GM12878 (cell line): Measurements from ENCODE around the gene GNLY.

Source experiments
- EP300 ChIP-seq, 2 experiments: fragments of 150-350 bp in 1 of 2; IDR thresholded peaks; 2 replicates each; pipeline ENCODE4 v1.6.1; 2011 to 2012; ENCODE audit warnings: low read depth in 2 of 2, low read length in 2 of 2, borderline replicate concordance in 1 of 2, improper control_type of control experiment in 1 of 2, inconsistent platforms in 1 of 2; ENCODE audit not compliant: control insufficient read depth in 1 of 2
- KDM1A ChIP-seq: fragments of 200-600 bp; sonication (generic); IDR thresholded peaks from 2 replicates; pipeline ENCODE4 v1.6.1; 2016; ENCODE audit warnings: borderline replicate concordance
- NR2C2 ChIP-seq: IDR thresholded peaks from 2 replicates; pipeline ENCODE4 v1.6.1; 2011; ENCODE audit warnings: borderline replicate concordance, low read depth; ENCODE audit not compliant: control insufficient read depth, insufficient read length
- POLR2AphosphoS5 ChIP-seq: IDR thresholded peaks from 2 replicates; pipeline ENCODE4 v1.6.1; 2011; ENCODE audit warnings: mild to moderate bottlenecking, low read length, inconsistent platforms
- TAF1 ChIP-seq: IDR thresholded peaks from 2 replicates; pipeline ENCODE4 v1.6.1; 2011; ENCODE audit warnings: mild to moderate bottlenecking, low read depth, low read length, borderline replicate concordance
- ZNF384 ChIP-seq: IDR thresholded peaks from 2 replicates; pipeline ENCODE4 v1.6.1; 2012; ENCODE audit warnings: low read depth, mild to moderate bottlenecking, low read length, improper control_type of control experiment, borderline replicate concordance
- TF ChIP-seq, protein P1 (sequence below): fragments of 450-650 bp; IDR thresholded peaks from 2 replicates; pipeline ENCODE4 v1.6.1; 2017; ENCODE audit warnings: mild to moderate bottlenecking, low read depth, inconsistent platforms; ENCODE audit not compliant: poor library complexity, severe bottlenecking
- TF ChIP-seq, protein P2 (sequence below): IDR thresholded peaks from 2 replicates; pipeline ENCODE4 v1.6.1; 2011; ENCODE audit warnings: borderline replicate concordance, low read depth, mild to moderate bottlenecking, moderate library complexity, mixed read lengths, low read length; ENCODE audit not compliant: insufficient read depth; ENCODE audit errors: extremely low read length
- TF ChIP-seq, protein P3 (sequence below): fragments of 450-650 bp; formaldehyde crosslinking; IDR thresholded peaks from 2 replicates; pipeline ENCODE4 v1.5.0; 2022; ENCODE audit warnings: mild to moderate bottlenecking, missing genetic modification characterization
- TF ChIP-seq, protein P4 (sequence below), 3 experiments: IDR thresholded peaks in 2 of 3; conservative IDR thresholded peaks in 1 of 3; 2 replicates each; pipeline ENCODE4 v1.5.1; 2011; ENCODE audit warnings: low read depth in 3 of 3, low read length in 3 of 3, mild to moderate bottlenecking in 3 of 3, control low read depth in 2 of 3, moderate library complexity in 2 of 3, inconsistent platforms in 1 of 3, mixed read lengths in 1 of 3; ENCODE audit not compliant: control insufficient read depth in 2 of 3, insufficient read depth in 1 of 3; ENCODE audit errors: extremely low read depth in 1 of 3
- TF ChIP-seq, protein P5 (sequence below): IDR thresholded peaks from 2 replicates; pipeline ENCODE4 v1.6.1; 2012; ENCODE audit warnings: low read depth, low read length, improper control_type of control experiment
- TF ChIP-seq, protein P6 (sequence below): fragments of 450-650 bp; IDR thresholded peaks from 2 replicates; pipeline ENCODE4 v1.6.1; 2014; ENCODE audit warnings: mild to moderate bottlenecking

DNA sequence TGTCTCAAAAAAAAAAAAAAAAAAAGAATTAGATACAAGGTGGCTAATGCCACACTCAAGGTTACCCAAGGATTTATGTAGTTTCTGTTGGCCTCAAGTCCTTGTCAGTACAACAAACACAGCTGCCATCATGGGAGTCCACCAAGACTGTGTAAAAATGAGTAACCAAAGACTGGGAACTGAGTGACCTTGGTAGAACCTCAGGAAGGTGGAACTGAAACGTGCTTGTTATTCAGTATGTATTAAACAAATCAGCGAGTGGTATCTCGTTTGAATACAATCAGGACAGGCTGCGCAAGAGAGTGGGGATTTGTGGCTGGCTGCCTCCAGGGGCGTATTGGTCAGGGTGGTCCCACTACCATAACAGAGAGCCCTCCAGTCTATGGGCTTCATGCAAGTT is 24.6 kb upstream of the GNLY start:
- no peak for TF ChIP-seq NR2C2
- TF ChIP-seq, protein P1, sequence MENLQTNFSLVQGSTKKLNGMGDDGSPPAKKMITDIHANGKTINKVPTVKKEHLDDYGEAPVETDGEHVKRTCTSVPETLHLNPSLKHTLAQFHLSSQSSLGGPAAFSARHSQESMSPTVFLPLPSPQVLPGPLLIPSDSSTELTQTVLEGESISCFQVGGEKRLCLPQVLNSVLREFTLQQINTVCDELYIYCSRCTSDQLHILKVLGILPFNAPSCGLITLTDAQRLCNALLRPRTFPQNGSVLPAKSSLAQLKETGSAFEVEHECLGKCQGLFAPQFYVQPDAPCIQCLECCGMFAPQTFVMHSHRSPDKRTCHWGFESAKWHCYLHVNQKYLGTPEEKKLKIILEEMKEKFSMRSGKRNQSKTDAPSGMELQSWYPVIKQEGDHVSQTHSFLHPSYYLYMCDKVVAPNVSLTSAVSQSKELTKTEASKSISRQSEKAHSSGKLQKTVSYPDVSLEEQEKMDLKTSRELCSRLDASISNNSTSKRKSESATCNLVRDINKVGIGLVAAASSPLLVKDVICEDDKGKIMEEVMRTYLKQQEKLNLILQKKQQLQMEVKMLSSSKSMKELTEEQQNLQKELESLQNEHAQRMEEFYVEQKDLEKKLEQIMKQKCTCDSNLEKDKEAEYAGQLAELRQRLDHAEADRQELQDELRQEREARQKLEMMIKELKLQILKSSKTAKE = no peak
- TF ChIP-seq, protein P2, sequence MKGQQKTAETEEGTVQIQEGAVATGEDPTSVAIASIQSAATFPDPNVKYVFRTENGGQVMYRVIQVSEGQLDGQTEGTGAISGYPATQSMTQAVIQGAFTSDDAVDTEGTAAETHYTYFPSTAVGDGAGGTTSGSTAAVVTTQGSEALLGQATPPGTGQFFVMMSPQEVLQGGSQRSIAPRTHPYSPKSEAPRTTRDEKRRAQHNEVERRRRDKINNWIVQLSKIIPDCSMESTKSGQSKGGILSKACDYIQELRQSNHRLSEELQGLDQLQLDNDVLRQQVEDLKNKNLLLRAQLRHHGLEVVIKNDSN = no peak
- no peak for TF ChIP-seq TAF1
- no peak for TF ChIP-seq ZNF384
- TF ChIP-seq, protein P3, sequence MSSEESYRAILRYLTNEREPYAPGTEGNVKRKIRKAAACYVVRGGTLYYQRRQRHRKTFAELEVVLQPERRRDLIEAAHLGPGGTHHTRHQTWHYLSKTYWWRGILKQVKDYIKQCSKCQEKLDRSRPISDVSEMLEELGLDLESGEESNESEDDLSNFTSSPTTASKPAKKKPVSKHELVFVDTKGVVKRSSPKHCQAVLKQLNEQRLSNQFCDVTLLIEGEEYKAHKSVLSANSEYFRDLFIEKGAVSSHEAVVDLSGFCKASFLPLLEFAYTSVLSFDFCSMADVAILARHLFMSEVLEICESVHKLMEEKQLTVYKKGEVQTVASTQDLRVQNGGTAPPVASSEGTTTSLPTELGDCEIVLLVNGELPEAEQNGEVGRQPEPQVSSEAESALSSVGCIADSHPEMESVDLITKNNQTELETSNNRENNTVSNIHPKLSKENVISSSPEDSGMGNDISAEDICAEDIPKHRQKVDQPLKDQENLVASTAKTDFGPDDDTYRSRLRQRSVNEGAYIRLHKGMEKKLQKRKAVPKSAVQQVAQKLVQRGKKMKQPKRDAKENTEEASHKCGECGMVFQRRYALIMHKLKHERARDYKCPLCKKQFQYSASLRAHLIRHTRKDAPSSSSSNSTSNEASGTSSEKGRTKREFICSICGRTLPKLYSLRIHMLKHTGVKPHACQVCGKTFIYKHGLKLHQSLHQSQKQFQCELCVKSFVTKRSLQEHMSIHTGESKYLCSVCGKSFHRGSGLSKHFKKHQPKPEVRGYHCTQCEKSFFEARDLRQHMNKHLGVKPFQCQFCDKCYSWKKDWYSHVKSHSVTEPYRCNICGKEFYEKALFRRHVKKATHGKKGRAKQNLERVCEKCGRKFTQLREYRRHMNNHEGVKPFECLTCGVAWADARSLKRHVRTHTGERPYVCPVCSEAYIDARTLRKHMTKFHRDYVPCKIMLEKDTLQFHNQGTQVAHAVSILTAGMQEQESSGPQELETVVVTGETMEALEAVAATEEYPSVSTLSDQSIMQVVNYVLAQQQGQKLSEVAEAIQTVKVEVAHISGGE = no peak
- TF ChIP-seq EP300 (IDR thresholded peaks at IDR 0.05; ENCODE audit: borderline replicate concordance in 1 of 2, control insufficient read depth in 1 of 2, low read depth in 2 of 2, low read length in 2 of 2) = no peak
- TF ChIP-seq, protein P4, sequence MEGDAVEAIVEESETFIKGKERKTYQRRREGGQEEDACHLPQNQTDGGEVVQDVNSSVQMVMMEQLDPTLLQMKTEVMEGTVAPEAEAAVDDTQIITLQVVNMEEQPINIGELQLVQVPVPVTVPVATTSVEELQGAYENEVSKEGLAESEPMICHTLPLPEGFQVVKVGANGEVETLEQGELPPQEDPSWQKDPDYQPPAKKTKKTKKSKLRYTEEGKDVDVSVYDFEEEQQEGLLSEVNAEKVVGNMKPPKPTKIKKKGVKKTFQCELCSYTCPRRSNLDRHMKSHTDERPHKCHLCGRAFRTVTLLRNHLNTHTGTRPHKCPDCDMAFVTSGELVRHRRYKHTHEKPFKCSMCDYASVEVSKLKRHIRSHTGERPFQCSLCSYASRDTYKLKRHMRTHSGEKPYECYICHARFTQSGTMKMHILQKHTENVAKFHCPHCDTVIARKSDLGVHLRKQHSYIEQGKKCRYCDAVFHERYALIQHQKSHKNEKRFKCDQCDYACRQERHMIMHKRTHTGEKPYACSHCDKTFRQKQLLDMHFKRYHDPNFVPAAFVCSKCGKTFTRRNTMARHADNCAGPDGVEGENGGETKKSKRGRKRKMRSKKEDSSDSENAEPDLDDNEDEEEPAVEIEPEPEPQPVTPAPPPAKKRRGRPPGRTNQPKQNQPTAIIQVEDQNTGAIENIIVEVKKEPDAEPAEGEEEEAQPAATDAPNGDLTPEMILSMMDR (IDR thresholded peaks at IDR 0.05 in 2 of 3, conservative IDR thresholded peaks at IDR 0.05 in 1 of 3; ENCODE audit: control insufficient read depth in 2 of 3, extremely low read depth in 1 of 3, insufficient read depth in 1 of 3, low read depth in 3 of 3, low read length in 3 of 3) = no peak
- TF ChIP-seq, protein P5, sequence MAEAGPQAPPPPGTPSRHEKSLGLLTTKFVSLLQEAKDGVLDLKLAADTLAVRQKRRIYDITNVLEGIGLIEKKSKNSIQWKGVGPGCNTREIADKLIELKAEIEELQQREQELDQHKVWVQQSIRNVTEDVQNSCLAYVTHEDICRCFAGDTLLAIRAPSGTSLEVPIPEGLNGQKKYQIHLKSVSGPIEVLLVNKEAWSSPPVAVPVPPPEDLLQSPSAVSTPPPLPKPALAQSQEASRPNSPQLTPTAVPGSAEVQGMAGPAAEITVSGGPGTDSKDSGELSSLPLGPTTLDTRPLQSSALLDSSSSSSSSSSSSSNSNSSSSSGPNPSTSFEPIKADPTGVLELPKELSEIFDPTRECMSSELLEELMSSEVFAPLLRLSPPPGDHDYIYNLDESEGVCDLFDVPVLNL = no peak
- TF ChIP-seq, protein P6, sequence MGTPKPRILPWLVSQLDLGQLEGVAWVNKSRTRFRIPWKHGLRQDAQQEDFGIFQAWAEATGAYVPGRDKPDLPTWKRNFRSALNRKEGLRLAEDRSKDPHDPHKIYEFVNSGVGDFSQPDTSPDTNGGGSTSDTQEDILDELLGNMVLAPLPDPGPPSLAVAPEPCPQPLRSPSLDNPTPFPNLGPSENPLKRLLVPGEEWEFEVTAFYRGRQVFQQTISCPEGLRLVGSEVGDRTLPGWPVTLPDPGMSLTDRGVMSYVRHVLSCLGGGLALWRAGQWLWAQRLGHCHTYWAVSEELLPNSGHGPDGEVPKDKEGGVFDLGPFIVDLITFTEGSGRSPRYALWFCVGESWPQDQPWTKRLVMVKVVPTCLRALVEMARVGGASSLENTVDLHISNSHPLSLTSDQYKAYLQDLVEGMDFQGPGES = no peak
- no peak for TF ChIP-seq KDM1A
- no peak for TF ChIP-seq POLR2AphosphoS5
